SK-N-SH (cell line): ENCODE measurements around the gene LACTB.

Experiments used
- EZH2phosphoT487 ChIP-seq: fragments of 200-600 bp; sonication (generic); IDR thresholded peaks from 2 replicates; pipeline ENCODE4 v1.6.1; 2017; ENCODE audit warnings: low read depth, mixed run types, mild to moderate bottlenecking, antibody characterized with exemption, moderate library complexity, borderline replicate concordance
- FOXJ3 ChIP-seq: sonication (generic); formaldehyde crosslinking; IDR thresholded peaks from 2 replicates; pipeline ENCODE4 v1.5.1; 2020; ENCODE audit warnings: mild to moderate bottlenecking, missing genetic modification reagents
- GATA2 ChIP-seq: sonication (generic); formaldehyde crosslinking; IDR thresholded peaks from 2 replicates; pipeline ENCODE4 v1.5.0; 2020; ENCODE audit warnings: mild to moderate bottlenecking, missing genetic modification reagents
- NFIC ChIP-seq: IDR thresholded peaks from 2 replicates; pipeline ENCODE4 v1.4.0; 2012; ENCODE audit warnings: borderline replicate concordance
- NRF1 ChIP-seq: IDR thresholded peaks from 2 replicates; pipeline ENCODE4 v1.6.1; 2012; ENCODE audit warnings: low read depth, mild to moderate bottlenecking, low read length
- POLR2AphosphoS5 ChIP-seq: IDR thresholded peaks from 2 replicates; pipeline ENCODE4 v1.6.1; 2012; ENCODE audit warnings: low read depth, low read length
- RCOR1 ChIP-seq: fragments of 150-350 bp; IDR thresholded peaks from 2 replicates; pipeline ENCODE4 v1.6.1; 2017; ENCODE audit warnings: antibody characterized with exemption, low read length
- RFX5 ChIP-seq: IDR thresholded peaks from 2 replicates; pipeline ENCODE4 v1.6.1; 2012; ENCODE audit warnings: mild to moderate bottlenecking, improper control_type of control experiment, low read length
- TCF12 ChIP-seq: IDR thresholded peaks from 2 replicates; pipeline ENCODE4 v1.4.0; 2012
- TF ChIP-seq, protein P1 (sequence below): IDR thresholded peaks from 2 replicates; pipeline ENCODE4 v1.4.0; 2012; ENCODE audit warnings: low read depth
- TF ChIP-seq, protein P2 (sequence below): fragments of 200-600 bp; sonication (generic); IDR thresholded peaks from 2 replicates; pipeline ENCODE4 v1.6.1; 2017; ENCODE audit warnings: antibody characterized with exemption, mild to moderate bottlenecking, moderate library complexity

DNA sequence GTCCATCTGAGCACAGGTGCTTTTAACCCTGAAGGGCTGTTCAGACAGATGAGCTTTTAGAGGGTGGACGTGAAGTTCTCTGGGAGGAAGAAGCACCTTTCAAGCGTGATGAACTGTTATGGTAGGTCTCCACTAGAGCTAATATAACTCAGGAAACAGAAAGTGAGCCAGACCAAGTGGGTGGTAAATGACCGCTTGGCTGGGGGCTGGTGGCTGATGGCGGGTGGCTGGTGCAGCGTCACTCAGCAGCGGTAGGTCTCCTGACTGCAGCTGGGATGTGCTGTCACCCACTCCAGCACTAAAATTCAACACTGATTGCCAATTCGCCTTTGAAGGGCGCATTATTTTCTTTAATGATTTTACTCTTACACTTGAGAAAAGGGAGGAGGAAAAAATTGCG, 31.2 kb upstream of the LACTB start:
- TF ChIP-seq NFIC = no peak
- no peak for TF ChIP-seq RCOR1
- TF ChIP-seq, protein P1, sequence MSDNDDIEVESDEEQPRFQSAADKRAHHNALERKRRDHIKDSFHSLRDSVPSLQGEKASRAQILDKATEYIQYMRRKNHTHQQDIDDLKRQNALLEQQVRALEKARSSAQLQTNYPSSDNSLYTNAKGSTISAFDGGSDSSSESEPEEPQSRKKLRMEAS = no peak
- TF ChIP-seq RFX5 = no peak
- no peak for TF ChIP-seq FOXJ3
- TF ChIP-seq, protein P2, sequence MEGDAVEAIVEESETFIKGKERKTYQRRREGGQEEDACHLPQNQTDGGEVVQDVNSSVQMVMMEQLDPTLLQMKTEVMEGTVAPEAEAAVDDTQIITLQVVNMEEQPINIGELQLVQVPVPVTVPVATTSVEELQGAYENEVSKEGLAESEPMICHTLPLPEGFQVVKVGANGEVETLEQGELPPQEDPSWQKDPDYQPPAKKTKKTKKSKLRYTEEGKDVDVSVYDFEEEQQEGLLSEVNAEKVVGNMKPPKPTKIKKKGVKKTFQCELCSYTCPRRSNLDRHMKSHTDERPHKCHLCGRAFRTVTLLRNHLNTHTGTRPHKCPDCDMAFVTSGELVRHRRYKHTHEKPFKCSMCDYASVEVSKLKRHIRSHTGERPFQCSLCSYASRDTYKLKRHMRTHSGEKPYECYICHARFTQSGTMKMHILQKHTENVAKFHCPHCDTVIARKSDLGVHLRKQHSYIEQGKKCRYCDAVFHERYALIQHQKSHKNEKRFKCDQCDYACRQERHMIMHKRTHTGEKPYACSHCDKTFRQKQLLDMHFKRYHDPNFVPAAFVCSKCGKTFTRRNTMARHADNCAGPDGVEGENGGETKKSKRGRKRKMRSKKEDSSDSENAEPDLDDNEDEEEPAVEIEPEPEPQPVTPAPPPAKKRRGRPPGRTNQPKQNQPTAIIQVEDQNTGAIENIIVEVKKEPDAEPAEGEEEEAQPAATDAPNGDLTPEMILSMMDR = no peak
- TF ChIP-seq GATA2 (CRISPR knock-in tag) = no peak
- TF ChIP-seq TCF12 = no peak
- TF ChIP-seq EZH2phosphoT487 = no peak
- TF ChIP-seq POLR2AphosphoS5 = no peak
- no peak for TF ChIP-seq NRF1
